Naive thymus-derived CD4-positive, alpha-beta T cell (primary cell): ENCODE data around the gene AGBL1. TPM values are rescaled to one million over a fixed set of nuclear protein-coding genes. Genes with fewer than 3 reads are reported as not detected.

Experiments used
- ATAC-seq: fragments of 150-1000 bp; cut with Tn5 transposase; 2 replicates; pipeline ENCODE4 v1.10.0; 2021; ENCODE audit warnings: mild to moderate bottlenecking, moderate library complexity
- CTCF ChIA-PET: fragments of 350-600 bp; sonication (Branson Sonifier 250); formaldehyde crosslinking; loops from one replicate; lab custom pipeline; 2021; ENCODE audit warnings: antibody characterized with exemption; lab: Charles Lee
- POLR2A ChIA-PET: fragments of 350-600 bp; sonication (Branson Sonifier 250); formaldehyde crosslinking; loops from one replicate; lab custom pipeline; 2021; ENCODE audit warnings: antibody characterized with exemption, inconsistent platforms; lab: Charles Lee
- DNase-seq, 9 donors: peaks; one replicate each; pipeline versions ENCODE4 v3.0.0 to v3.0.0-alpha.2; 2020 to 2022; ENCODE audit warnings: mixed read lengths in 1 of 9
- H3K27ac ChIP-seq: one replicate; pipeline ENCODE4 v1.7.0; 2013; ENCODE audit warnings: mild to moderate bottlenecking, low read depth, low read length, moderate library complexity
- H3K27me3 ChIP-seq, 2 donors: one replicate each; pipeline ENCODE4 v1.7.0; 2013; ENCODE audit warnings: low read length in 2 of 2, mild to moderate bottlenecking in 2 of 2, moderate library complexity in 2 of 2; ENCODE audit not compliant: control insufficient read depth in 2 of 2, insufficient read depth in 2 of 2
- H3K36me3 ChIP-seq, 3 experiments: 1 replicate in 2 of 3; 2 replicates in 1 of 3; pipeline ENCODE4 v1.7.0; 2013; ENCODE audit warnings: low read length in 3 of 3, mild to moderate bottlenecking in 3 of 3, moderate library complexity in 1 of 3; ENCODE audit not compliant: insufficient read depth in 3 of 3, control insufficient read depth in 2 of 3
- H3K4me1 ChIP-seq, 2 donors: one replicate each; pipeline ENCODE4 v1.7.0; 2013; ENCODE audit warnings: low read length in 2 of 2, mild to moderate bottlenecking in 2 of 2, moderate library complexity in 1 of 2; ENCODE audit not compliant: control insufficient read depth in 2 of 2, insufficient read depth in 2 of 2
- H3K4me3 ChIP-seq: 2 replicates; pipeline ENCODE4 v1.7.0; 2013; ENCODE audit warnings: mild to moderate bottlenecking, low read length
- H3K9me3 ChIP-seq, 3 experiments: 1 replicate in 2 of 3; 2 replicates in 1 of 3; pipeline ENCODE4 v1.7.0; 2013; ENCODE audit warnings: low read length in 3 of 3; ENCODE audit not compliant: control insufficient read depth in 2 of 3
- H3K27ac Mint-ChIP-seq, 9 donors: one replicate each; pipeline ENCODE4 v1.8.0; 2020 to 2022; ENCODE audit warnings: mixed read lengths in 9 of 9, mild to moderate bottlenecking in 8 of 9, moderate library complexity in 5 of 9, inconsistent platforms in 2 of 9
- H3K27me3 Mint-ChIP-seq, 5 donors: one replicate each; pipeline ENCODE4 v1.8.0; 2021 to 2022; ENCODE audit warnings: mixed read lengths in 5 of 5, mild to moderate bottlenecking in 1 of 5
- H3K36me3 Mint-ChIP-seq, 5 donors: one replicate each; pipeline ENCODE4 v1.8.0; 2020 to 2022; ENCODE audit warnings: mixed read lengths in 5 of 5, mild to moderate bottlenecking in 3 of 5, inconsistent platforms in 1 of 5
- H3K4me1 Mint-ChIP-seq, 7 donors: one replicate each; pipeline ENCODE4 v1.8.0; 2020 to 2022; ENCODE audit warnings: mixed read lengths in 7 of 7, mild to moderate bottlenecking in 3 of 7, inconsistent platforms in 1 of 7
- H3K4me3 Mint-ChIP-seq, 10 donors: one replicate each; pipeline ENCODE4 v1.8.0; 2020 to 2022; ENCODE audit warnings: mild to moderate bottlenecking in 10 of 10, mixed read lengths in 10 of 10, moderate library complexity in 6 of 10, inconsistent platforms in 2 of 10
- H3K9me3 Mint-ChIP-seq, 11 donors: one replicate each; pipeline ENCODE4 v1.8.0; 2020 to 2022; ENCODE audit warnings: mixed read lengths in 11 of 11, mild to moderate bottlenecking in 4 of 11, inconsistent platforms in 1 of 11, moderate library complexity in 1 of 11
- intact Hi-C, 2 donors: fragments of 100-400 bp; cut with micrococcal nuclease; formaldehyde crosslinking; loops; one replicate each; pipeline ENCODE4 v1.15.1; 2023
- polyA plus RNA-seq, 2 donors: library from polyadenylated mRNA; unstranded; fragments of 300-500 nt; fragmentation: Illumina TruSeq; gene quantifications; one replicate each; pipeline ENCODE4 v1.2.3, GENCODE V29; 2021
- total RNA-seq, 6 experiments: library from RNA in 5 of 6; stranded (reverse) in 5 of 6; gene quantifications; 1 replicate in 5 of 6; 2 replicates in 1 of 6; pipeline ENCODE4 v1.2.3 and lab custom pipeline; 2021 to 2026

Gene AGBL1
- total and polyA plus RNA-seq, 7 experiments from 2014 or later, result not detected

- Histone ChIP-seq H3K27ac (no peak overlapping the region), H3K4me3 (no peak overlapping the region), H3K4me1 (no peaks in the 10 kb centered on the region), H3K36me3 (no peaks in the 10 kb centered on the region), H3K9me3 (no peaks in the 10 kb centered on the region), H3K27me3 (no peaks in the 10 kb centered on the region)
- peaks cover 0 to 1% (median 0%) of the 10 kb centered on the region in 11 donors for H3K9me3 Mint-ChIP-seq
- intact Hi-C loops, result no loop called here
- H3K4me1 Mint-ChIP-seq, result no peaks in the 10 kb centered on the region
- no peak overlapping the region for H3K27ac Mint-ChIP-seq
- H3K27me3 Mint-ChIP-seq, result peaks cover 0 to 23% (median 14%) of the 10 kb centered on the region in 5 donors
- H3K36me3 Mint-ChIP-seq, result no peaks in the 10 kb centered on the region
- H3K4me3 Mint-ChIP-seq, result no peak overlapping the region
- ATAC-seq (no peak), DNase-seq (no peak)
- ChIA-PET POLR2A (no interaction called here), CTCF (no interaction called here)
Measured at GRCh38 chr15:86948719-86949118, 869.0 kb downstream of the AGBL1 start.

- DNase-seq, result no peak
- Histone ChIP-seq H3K27ac (no peak overlapping the region), H3K9me3 (no peaks in the 10 kb centered on the region), H3K36me3 (no peaks in the 10 kb centered on the region), H3K4me1 (no peaks in the 10 kb centered on the region), H3K27me3 (no peaks in the 10 kb centered on the region), H3K4me3 (no peak overlapping the region)
- Mint-ChIP-seq H3K9me3 (no peaks in the 10 kb centered on the region), H3K4me3 (no peak overlapping the region), H3K4me1 (no peaks in the 10 kb centered on the region), H3K36me3 (no peaks in the 10 kb centered on the region), H3K27me3 (peaks cover 0 to 26% (median 4%) of the 10 kb centered on the region in 5 donors), H3K27ac (no peak overlapping the region)
- no peak for ATAC-seq
- ChIA-PET CTCF (no interaction called here), POLR2A (no interaction called here)
- intact Hi-C loops, result no loop called here
Measured at GRCh38 chr15:86959254-86959653, 879.6 kb downstream of the AGBL1 start.

GRCh38 chr15:86961669-86962068, 882.0 kb downstream of the AGBL1 start:
- Mint-ChIP-seq H3K27ac (no peak overlapping the region), H3K36me3 (no peaks in the 10 kb centered on the region), H3K9me3 (peaks cover 0 to 6% (median 0%) of the 10 kb centered on the region in 11 donors), H3K27me3 (peaks cover 0 to 9% (median 0%) of the 10 kb centered on the region in 5 donors), H3K4me3 (no peak overlapping the region), H3K4me1 (no peaks in the 10 kb centered on the region)
- H3K27me3 ChIP-seq, result no peaks in the 10 kb centered on the region
- H3K9me3 ChIP-seq, result no peaks in the 10 kb centered on the region
- DNase-seq (no peak), ATAC-seq (no peak)
- ChIA-PET POLR2A (no interaction called here), CTCF (no interaction called here)
- intact Hi-C loops, result no loop called here
- H3K36me3 ChIP-seq, result no peaks in the 10 kb centered on the region
- H3K27ac ChIP-seq, result no peak overlapping the region
- H3K4me1 ChIP-seq, result no peaks in the 10 kb centered on the region
- no peak overlapping the region for H3K4me3 ChIP-seq

GRCh38 chr15:86964271-86964670, 884.6 kb downstream of the AGBL1 start:
- H3K27me3 Mint-ChIP-seq, result peaks cover 0 to 9% (median 0%) of the 10 kb centered on the region in 5 donors
- Histone ChIP-seq H3K27ac (no peak overlapping the region), H3K4me3 (no peak overlapping the region), H3K9me3 (no peaks in the 10 kb centered on the region), H3K36me3 (no peaks in the 10 kb centered on the region), H3K4me1 (no peaks in the 10 kb centered on the region), H3K27me3 (no peaks in the 10 kb centered on the region)
- H3K4me1 Mint-ChIP-seq, result no peaks in the 10 kb centered on the region
- no peak for ATAC-seq
- ChIA-PET CTCF (interaction anchor here (0.6 kb wide), 1 partner anchor 111 kb away, joined by 4 read pairs; no protein-coding TSS in a partner anchor), POLR2A (interaction anchor here (0.6 kb wide), 1 partner anchor 8 kb away, joined by 3 read pairs; no protein-coding TSS in a partner anchor)
- intact Hi-C loops, result no loop called here
- H3K36me3 Mint-ChIP-seq, result no peaks in the 10 kb centered on the region
- no peak overlapping the region for H3K27ac Mint-ChIP-seq
- peaks cover 0 to 9% (median 0%) of the 10 kb centered on the region in 11 donors for H3K9me3 Mint-ChIP-seq
- DNase-seq, result no peak
- H3K4me3 Mint-ChIP-seq, result no peak overlapping the region

- peaks cover 0 to 7% (median 0%) of the 10 kb centered on the region in 5 donors for H3K27me3 Mint-ChIP-seq
- H3K9me3 ChIP-seq, result no peaks in the 10 kb centered on the region
- H3K4me1 Mint-ChIP-seq, result no peaks in the 10 kb centered on the region
- H3K27me3 ChIP-seq, result no peaks in the 10 kb centered on the region
- H3K27ac Mint-ChIP-seq, result no peak overlapping the region
- ATAC-seq, result no peak
- no peaks in the 10 kb centered on the region for H3K4me1 ChIP-seq
- ChIA-PET CTCF (no interaction called here), POLR2A (no interaction called here)
- no peak overlapping the region for H3K27ac ChIP-seq
- no peak for DNase-seq
- no peak overlapping the region for H3K4me3 Mint-ChIP-seq
- no peak overlapping the region for H3K4me3 ChIP-seq
- intact Hi-C loops, result no loop called here
- H3K36me3 Mint-ChIP-seq, result no peaks in the 10 kb centered on the region
- H3K9me3 Mint-ChIP-seq, result peaks cover 0 to 14% (median 2%) of the 10 kb centered on the region in 11 donors
- H3K36me3 ChIP-seq, result no peaks in the 10 kb centered on the region
Measured at GRCh38 chr15:86968244-86968643, 888.6 kb downstream of the AGBL1 start.

GRCh38 chr15:86969364-86969763, 889.7 kb downstream of the AGBL1 start:
- no peak overlapping the region for H3K27ac ChIP-seq
- no peak overlapping the region for H3K4me3 ChIP-seq
- Mint-ChIP-seq H3K9me3 (peaks cover 0 to 14% (median 2%) of the 10 kb centered on the region in 11 donors), H3K4me1 (no peaks in the 10 kb centered on the region), H3K27me3 (peaks cover 0 to 7% (median 0%) of the 10 kb centered on the region in 5 donors), H3K36me3 (no peaks in the 10 kb centered on the region), H3K27ac (no peak overlapping the region), H3K4me3 (no peak overlapping the region)
- no peaks in the 10 kb centered on the region for H3K9me3 ChIP-seq
- DNase-seq (no peak), ATAC-seq (no peak)
- H3K4me1 ChIP-seq, result no peaks in the 10 kb centered on the region
- POLR2A ChIA-PET, result no interaction called here
- no peaks in the 10 kb centered on the region for H3K27me3 ChIP-seq
- intact Hi-C loops, result no loop called here
- no peaks in the 10 kb centered on the region for H3K36me3 ChIP-seq
- CTCF ChIA-PET, result no interaction called here

GRCh38 chr15:86973284-86973844, 893.7 kb downstream of the AGBL1 start:
- H3K27me3 ChIP-seq, result no peaks in the 10 kb centered on the region
- peaks cover 0 to 6% (median 0%) of the 10 kb centered on the region in 11 donors for H3K9me3 Mint-ChIP-seq
- POLR2A ChIA-PET, result no interaction called here
- ATAC-seq (no peak), DNase-seq (no peak)
- CTCF ChIA-PET, result no interaction called here
- H3K9me3 ChIP-seq, result no peaks in the 10 kb centered on the region
- H3K4me1 Mint-ChIP-seq, result no peaks in the 10 kb centered on the region
- H3K4me3 ChIP-seq, result no peak overlapping the region
- H3K36me3 ChIP-seq, result no peaks in the 10 kb centered on the region
- no peaks in the 10 kb centered on the region for H3K36me3 Mint-ChIP-seq
- H3K27ac ChIP-seq, result no peak overlapping the region
- intact Hi-C loops, result no loop called here
- H3K27me3 Mint-ChIP-seq, result peaks cover 0 to 12% (median 0%) of the 10 kb centered on the region in 5 donors
- no peak overlapping the region for H3K4me3 Mint-ChIP-seq
- H3K4me1 ChIP-seq, result no peaks in the 10 kb centered on the region
- H3K27ac Mint-ChIP-seq, result no peak overlapping the region
